HG02759 (cell line): ENCODE results near the gene SEC24D.

Source experiments
- ATAC-seq: cut with Tn5 transposase; IDR thresholded peaks from one replicate; pipeline ENCODE4 v1.9.1; 2021; ENCODE audit warnings: mild to moderate bottlenecking, moderate library complexity; ENCODE audit not compliant: unreplicated experiment

Gene SEC24D

DNA sequence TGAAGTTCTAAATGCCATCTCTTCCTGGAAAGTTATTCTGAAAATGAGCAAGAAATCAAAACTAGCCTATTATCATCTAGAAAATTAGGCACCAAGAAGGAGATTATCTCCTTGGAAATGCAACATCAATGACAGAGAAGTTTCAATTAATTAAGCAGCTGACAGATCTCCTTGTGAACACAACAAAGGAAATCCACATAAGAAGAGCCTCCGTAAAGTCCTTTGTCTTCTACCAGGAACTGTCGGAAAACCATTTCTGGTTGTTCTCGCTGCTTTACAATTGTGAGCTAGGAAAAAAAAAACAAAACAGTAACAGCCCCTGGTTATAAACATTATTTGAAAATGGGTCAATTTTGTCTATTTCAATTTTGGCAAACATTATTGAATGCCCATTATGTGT is 112.6 kb downstream of the SEC24D start:
- no peak for ATAC-seq

DNA sequence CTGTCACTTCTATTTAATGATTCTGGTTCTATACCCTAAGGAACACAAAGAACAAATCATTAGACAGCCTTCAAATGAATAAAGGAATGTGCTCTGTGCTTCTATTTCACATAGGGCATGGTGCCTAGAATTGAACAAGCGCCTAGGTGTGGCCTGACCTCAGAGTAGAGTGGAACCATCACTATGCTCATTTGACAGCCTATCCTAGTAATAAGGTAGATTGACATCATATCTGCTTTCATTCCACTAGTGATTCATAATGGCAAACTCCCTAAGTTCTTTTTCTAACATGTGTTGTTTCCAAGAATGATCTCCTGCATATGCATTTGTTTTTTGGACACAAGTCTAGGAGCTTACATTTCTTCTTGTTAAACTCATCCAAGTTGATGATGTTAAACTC is 114.2 kb downstream of the SEC24D start:
- no peak for ATAC-seq

- ATAC-seq: no peak
These were observed 117.3 kb downstream of the SEC24D start for GRCh38 chr4:118718511-118719170.

DNA sequence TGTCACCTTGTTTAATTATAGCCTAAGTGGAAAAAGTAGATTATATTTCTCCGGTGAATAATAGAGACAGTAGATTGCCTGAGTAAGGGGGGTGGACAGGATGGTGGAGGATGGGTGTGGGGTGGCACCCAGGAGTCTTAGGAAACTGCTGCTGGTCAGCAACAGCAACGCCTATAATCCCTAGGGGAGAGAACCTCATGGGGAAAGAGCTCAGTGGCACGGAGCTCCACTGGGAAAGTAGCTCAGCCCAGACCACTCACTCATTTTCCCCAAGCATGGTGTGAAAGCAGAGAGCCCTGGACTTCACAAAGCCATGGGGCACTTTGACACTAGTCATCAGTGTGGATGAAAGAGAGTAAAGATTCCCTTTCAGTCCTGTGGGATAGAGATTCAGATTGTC is 119.6 kb downstream of the SEC24D start:
- ATAC-seq: no peak

DNA sequence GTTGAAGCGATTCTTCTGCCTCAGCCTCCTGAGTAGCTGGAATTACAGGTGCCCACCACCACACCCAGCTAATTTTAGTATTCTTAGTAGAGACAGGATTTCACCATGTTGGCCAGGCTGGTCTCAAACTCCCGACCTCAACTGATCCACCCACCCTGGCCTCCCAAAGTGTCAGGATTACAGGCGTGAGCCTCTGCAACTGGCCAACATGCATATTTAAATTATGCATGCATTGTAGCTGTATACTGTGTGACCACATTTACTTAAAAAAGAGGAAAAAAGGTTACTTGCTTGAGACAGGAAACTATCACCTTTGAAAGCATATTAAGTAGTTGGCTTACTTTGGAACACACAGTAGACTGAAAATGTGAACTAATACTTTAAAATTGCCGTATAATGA is 121.2 kb downstream of the SEC24D start:
- no peak for ATAC-seq

DNA sequence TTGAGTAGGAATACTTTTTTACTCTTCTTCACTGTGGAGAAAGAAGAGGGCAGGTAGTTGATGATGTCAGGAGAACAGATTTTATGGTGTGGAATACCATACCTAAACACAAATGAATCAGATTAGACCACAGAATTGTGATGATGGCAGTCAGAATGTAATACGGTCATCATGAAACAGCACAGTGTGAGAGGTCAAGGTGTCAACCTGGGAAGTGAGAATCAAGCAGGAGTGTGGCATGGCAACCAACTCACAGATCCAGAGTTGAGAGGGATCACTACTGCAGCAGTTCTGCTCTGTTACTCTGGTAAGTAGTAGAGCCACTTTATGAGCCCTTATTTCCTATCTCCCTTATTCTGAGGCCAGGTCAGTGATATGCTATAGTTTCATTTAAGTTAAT is 123.1 kb downstream of the SEC24D start:
- no peak for ATAC-seq

DNA sequence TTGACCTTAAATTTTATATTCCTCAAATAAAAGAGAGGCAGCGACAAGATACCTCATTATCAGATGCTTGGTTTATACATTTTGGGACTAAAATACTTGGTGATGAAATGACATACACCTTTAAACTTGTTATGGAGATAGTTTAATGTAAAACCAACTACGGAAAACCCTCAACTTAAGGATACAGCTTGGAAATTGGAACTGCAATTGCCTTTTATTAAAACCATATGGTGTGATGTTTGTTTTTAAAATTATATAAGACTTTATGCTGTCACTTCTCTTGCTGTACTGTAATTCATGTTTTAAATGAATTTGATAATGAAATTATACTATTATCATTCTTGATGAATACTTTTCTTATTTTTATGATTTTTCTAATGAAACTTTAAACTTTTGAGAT is 124.9 kb downstream of the SEC24D start:
- no peak for ATAC-seq

GRCh38 chr4:118703118-118703517 is 132.8 kb downstream of the SEC24D start:
- no peak for ATAC-seq

DNA sequence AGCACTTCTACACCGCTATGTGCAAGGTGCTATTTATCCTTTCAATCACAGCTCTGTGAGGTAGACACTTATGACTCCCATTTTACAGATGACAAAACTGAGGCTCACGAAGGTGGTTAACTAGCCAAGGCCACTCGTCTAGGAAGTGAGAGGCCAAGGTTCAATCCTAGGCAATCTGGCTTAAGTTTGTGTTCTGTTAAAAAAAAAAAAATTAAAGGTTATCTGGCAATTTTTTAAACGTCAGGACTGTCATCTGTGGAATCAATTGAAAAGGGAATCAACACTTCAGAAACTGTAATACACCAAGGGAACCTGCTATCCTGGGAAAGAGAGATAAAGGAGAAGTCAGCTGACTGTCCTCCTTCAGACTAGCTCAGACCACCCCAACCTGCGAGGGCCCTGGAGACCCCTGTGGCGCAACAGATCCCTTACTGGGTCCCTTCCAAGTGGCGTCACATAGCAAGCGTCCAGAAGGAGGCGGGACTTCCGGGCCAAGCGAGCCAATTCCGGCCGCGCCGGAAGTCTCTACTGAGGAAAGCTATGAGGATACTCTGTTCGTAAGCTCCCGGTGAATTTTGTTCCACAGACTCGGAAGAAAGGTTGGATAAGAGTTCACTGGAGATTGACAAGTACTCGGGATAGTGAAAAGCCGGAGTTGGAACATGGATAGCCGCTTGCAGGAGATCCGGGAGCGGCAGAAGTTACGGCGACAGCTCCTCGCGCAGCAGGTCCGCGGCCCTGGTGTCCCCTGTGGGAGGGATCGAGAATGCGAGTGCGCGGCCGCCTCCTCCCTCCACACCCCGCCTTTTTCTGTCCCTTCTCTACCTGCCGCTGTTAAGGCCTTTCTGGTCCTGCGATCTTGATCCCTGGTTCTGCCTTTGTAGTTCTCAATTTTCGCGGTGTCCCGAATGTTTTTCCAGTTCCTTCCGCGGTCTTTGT is 150.8 kb downstream of the SEC24D start, which contains the start of gene METTL14:
METTL14 (plus strand) TSS at position 520 of the 939 bp plus-strand sequence; CDS start at position 663, 143 bp downstream.
- ATAC-seq: peak; percentile 99

DNA sequence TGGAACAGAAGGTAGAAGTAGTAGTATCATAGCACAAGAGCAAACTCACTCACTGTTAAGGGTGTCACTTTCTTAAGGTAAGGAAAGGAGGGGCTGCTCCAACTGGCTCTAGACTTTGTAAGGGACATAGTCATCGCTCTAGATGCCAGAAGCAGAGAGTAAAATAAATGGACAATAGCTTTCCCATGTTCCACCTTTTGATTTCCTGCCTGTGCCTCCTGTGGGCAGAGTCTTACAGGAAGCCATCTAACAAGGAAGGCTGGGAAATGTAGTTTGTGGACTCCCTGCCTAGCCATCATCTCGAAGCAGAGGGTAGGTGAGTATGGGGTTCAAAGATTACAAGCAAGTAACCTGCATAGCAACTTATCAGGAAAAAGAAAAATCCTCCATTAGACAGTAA is 152.4 kb downstream of the SEC24D start:
- no peak for ATAC-seq

- ATAC-seq: no peak
These were observed 153.0 kb downstream of the SEC24D start for GRCh38 chr4:118682928-118683327.

GRCh38 chr4:118680808-118681207 is 155.1 kb downstream of the SEC24D start:
- ATAC-seq: no peak

- no peak for ATAC-seq
These were observed 159.8 kb downstream of the SEC24D start for GRCh38 chr4:118676128-118676527.
